ENCODE results near the gene XYLT2. TPM values are rescaled to one million over a fixed set of nuclear protein-coding genes. Genes with fewer than 3 reads are reported as not detected.

Gene XYLT2
- total and polyA plus RNA-seq, 2 of the 8 experiments (the other 6 are each of a cell fraction or from before 2014, with no cell fraction given) = 28.0 to 29.9 TPM

- no peak overlapping the region for H3K4ac ChIP-seq (replicated peaks; ENCODE audit: insufficient read length, low read depth, low read length)
- H4K91ac ChIP-seq (replicated peaks; ENCODE audit: insufficient read length, low read length) = no peak overlapping the region
- DNase-seq (ENCODE audit: low read depth in 1 of 2, low spot score in 2 of 2) = no peak
- H3K27ac ChIP-seq (ENCODE audit: low read depth, low read length) = no peak overlapping the region
- no peak overlapping the region for H3K56ac ChIP-seq (replicated peaks; ENCODE audit: insufficient read length, low read depth, low read length)
- no peak overlapping the region for H3K4me2 ChIP-seq (ENCODE audit: insufficient read depth in 1 of 2, low read depth in 2 of 2, low read length in 2 of 2)
- WGBS, 2 experiments (ENCODE audit: extremely low coverage in 1 of 2, insufficient coverage in 1 of 2, insufficient read length in 1 of 2, insufficient replicate concordance in 2 of 2, low coverage in 1 of 2, low lambda C conversion rate in 2 of 2, missing lambda C conversion rate in 1 of 2) = 92% methylated on average over 5 of the region's 5 CpGs; no CpG with 5 or more reads in 1 of the 2 experiments
- H3K36me3 ChIP-seq (ENCODE audit: control insufficient read depth in 2 of 4, insufficient read depth in 4 of 4, low read length in 3 of 4) = peaks cover 17 to 41% (median 27%) of the 10 kb centered on the region in 4 experiments; a peak in 7 of 8 replicates
- FAIRE-seq = no peak
- H3K27me3 ChIP-seq (replicated peaks in 1 of 4; ENCODE audit: control insufficient read depth in 3 of 4, extremely low read depth in 1 of 4, insufficient read depth in 3 of 4, low read length in 3 of 4) = no peaks in the 10 kb centered on the region
- H2BK12ac ChIP-seq (ENCODE audit: low read depth, low read length) = no peak overlapping the region
- peaks cover 4% of the 10 kb centered on the region; the same call in 1 of the 2 replicates for H3K23me2 ChIP-seq (ENCODE audit: low read depth, low read length)
- H4K5ac ChIP-seq (ENCODE audit: insufficient read length, low read depth, low read length) = no peak overlapping the region
- no peak overlapping the region for H2AFZ ChIP-seq (ENCODE audit: low read length)
- no peak overlapping the region for H2BK120ac ChIP-seq (replicated peaks; ENCODE audit: low read depth, low read length)
- no peak overlapping the region for H2AK5ac ChIP-seq (ENCODE audit: low read depth, low read length)
- POLR2A ChIA-PET (ENCODE audit: partially characterized antibody) = interaction anchor here (1.0 to 20.2 kb wide), 3 partner anchors 9 to 29 kb away, joined by 4 to 313 read pairs (median 10); partner anchors contain the start of genes EME1, LRRC59 and MRPL27
- H2BK5ac ChIP-seq (ENCODE audit: low read depth, low read length) = no peak overlapping the region
- H3K4me1 ChIP-seq (replicated peaks in 1 of 4; ENCODE audit: control insufficient read depth in 3 of 4, insufficient read depth in 4 of 4, low read length in 3 of 4) = peaks cover 0 to 11% (median under 1%) of the 10 kb centered on the region in 4 experiments; a peak in 2 of 7 replicates
- peaks cover 4 to 9% of the 10 kb centered on the region in 2 experiments for H4K20me1 ChIP-seq (replicated peaks in 1 of 2; ENCODE audit: control insufficient read depth in 1 of 2, insufficient read depth in 2 of 2, low read length in 2 of 2)
- peaks cover 0 to 17% of the 10 kb centered on the region in 2 experiments; a peak in 2 of 4 replicates for H3K79me2 ChIP-seq (ENCODE audit: control insufficient read depth in 1 of 2, insufficient read depth in 2 of 2, low read length in 2 of 2)
- no peak overlapping the region for H2BK15ac ChIP-seq (ENCODE audit: low read length)
- H3K9me3 ChIP-seq (ENCODE audit: insufficient read depth in 2 of 2, low read depth in 1 of 2, low read length in 1 of 2) = no peaks in the 10 kb centered on the region
- no peak overlapping the region for H3K14ac ChIP-seq (ENCODE audit: insufficient read length)
- no peak overlapping the region for H2BK20ac ChIP-seq (ENCODE audit: low read length)
- no peak overlapping the region for H3K9ac ChIP-seq (replicated peaks in 1 of 4; ENCODE audit: extremely low read depth in 1 of 4, low read depth in 3 of 4, low read length in 3 of 4)
- no peak overlapping the region for H4K8ac ChIP-seq (ENCODE audit: extremely low read depth, insufficient read depth, low read length)
- H3K18ac ChIP-seq (ENCODE audit: extremely low read depth, low read length) = no peak overlapping the region
- no peak overlapping the region for H3K4me3 ChIP-seq (ENCODE audit: extremely low read depth in 1 of 4, insufficient read depth in 2 of 4, low read depth in 3 of 4, low read length in 4 of 4)
- H3K79me1 ChIP-seq (ENCODE audit: low read depth, low read length) = no peaks in the 10 kb centered on the region; the same call in 1 of the 2 replicates
- CTCF ChIA-PET (ENCODE audit: partially characterized antibody) = interaction anchor here (0.7 to 2.9 kb wide), 4 partner anchors 8 to 204 kb away, joined by 3 to 25 read pairs (median 10); partner anchors contain the start of gene LRRC59
- no peak overlapping the region for H3K23ac ChIP-seq (ENCODE audit: insufficient read length)
- no peak for TF ChIP-seq BCL11A (IDR thresholded peaks at IDR 0.05; ENCODE audit: low read depth in 2 of 2, low read length in 2 of 2)
- no peak for TF ChIP-seq POLR2A (IDR thresholded peaks at IDR 0.05; ENCODE audit: control extremely low read depth in 1 of 2, low read depth in 2 of 2, low read length in 2 of 2)
- TF ChIP-seq JUND (IDR thresholded peaks at IDR 0.05; ENCODE audit: low read length) = no peak
- TF ChIP-seq HDAC2 (IDR thresholded peaks at IDR 0.05; ENCODE audit: borderline replicate concordance in 1 of 2, low read depth in 2 of 2, low read length in 2 of 2) = no peak
- no peak for TF ChIP-seq ATF3 (IDR thresholded peaks at IDR 0.05; ENCODE audit: insufficient read depth, low read depth, low read length)
- no peak for TF ChIP-seq KDM5A (IDR thresholded peaks at IDR 0.05; ENCODE audit: low read length)
- TF ChIP-seq CTBP2 (IDR thresholded peaks at IDR 0.05; ENCODE audit: borderline replicate concordance, insufficient read depth, insufficient read length, low read length) = no peak
- no peak for TF ChIP-seq TAF7 (optimal IDR thresholded peaks at IDR 0.05; ENCODE audit: borderline replicate concordance, low read depth, low read length)
- no peak for TF ChIP-seq SRF (IDR thresholded peaks at IDR 0.05; ENCODE audit: low read depth, low read length)
Measured at GRCh38 chr17:50370052-50370451, 24.1 kb downstream of the XYLT2 start.
